ENCODE measurements around the gene TMEM184A. TPM values are rescaled to one million over a fixed set of nuclear protein-coding genes. Genes with fewer than 3 reads are reported as not detected.

Gene TMEM184A
- total RNA-seq, 2 donors from 2014 or later, result 0.28 TPM; not detected in 1

DNA sequence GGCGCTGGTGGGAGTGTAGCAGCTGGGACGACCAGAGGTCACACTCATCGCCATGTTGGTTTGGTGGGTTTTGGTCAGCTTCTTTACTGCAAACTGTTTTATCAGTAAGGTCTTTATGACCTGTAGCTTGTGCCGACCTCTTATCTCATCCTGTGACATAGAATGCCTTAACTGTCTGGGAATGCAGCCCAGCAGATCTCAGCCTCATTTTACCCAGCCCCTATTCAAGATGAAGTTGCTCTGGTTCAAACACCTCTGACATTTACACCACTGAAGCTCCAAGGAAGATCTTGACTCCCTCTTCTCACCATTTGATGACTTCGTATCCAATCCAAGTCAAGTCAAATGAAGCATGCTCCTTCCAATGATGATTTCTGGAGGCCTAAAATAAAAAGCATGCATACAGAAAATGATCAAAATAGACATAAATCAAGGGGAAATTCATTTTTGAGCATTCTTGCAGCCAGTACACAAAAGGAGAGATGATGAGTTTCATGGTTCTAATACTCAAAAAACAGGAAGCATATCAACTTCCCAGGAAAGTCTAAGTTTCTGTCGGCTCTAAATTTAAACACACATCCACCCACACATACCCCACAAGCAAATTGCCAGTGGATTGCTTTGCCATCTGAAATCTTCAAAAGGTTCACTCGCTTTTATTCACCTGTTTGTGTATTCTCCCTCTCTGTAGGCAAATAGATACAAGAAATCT is 16.3 kb upstream of the TMEM184A start:
- Histone ChIP-seq H3K27me3 (no peaks in the 10 kb centered on the region), H3K4me3 (no peak overlapping the region), H3K27ac (no peak overlapping the region), H3K9me3 (no peaks in the 10 kb centered on the region), H3K36me3 (peaks cover 5% of the 10 kb centered on the region), H3K4me1 (peaks cover 3 to 36% of the 10 kb centered on the region in 2 donors)
- no peak for DNase-seq (ENCODE audit: low spot score)
- TF ChIP-seq, protein P1, sequence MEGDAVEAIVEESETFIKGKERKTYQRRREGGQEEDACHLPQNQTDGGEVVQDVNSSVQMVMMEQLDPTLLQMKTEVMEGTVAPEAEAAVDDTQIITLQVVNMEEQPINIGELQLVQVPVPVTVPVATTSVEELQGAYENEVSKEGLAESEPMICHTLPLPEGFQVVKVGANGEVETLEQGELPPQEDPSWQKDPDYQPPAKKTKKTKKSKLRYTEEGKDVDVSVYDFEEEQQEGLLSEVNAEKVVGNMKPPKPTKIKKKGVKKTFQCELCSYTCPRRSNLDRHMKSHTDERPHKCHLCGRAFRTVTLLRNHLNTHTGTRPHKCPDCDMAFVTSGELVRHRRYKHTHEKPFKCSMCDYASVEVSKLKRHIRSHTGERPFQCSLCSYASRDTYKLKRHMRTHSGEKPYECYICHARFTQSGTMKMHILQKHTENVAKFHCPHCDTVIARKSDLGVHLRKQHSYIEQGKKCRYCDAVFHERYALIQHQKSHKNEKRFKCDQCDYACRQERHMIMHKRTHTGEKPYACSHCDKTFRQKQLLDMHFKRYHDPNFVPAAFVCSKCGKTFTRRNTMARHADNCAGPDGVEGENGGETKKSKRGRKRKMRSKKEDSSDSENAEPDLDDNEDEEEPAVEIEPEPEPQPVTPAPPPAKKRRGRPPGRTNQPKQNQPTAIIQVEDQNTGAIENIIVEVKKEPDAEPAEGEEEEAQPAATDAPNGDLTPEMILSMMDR (IDR thresholded peaks at IDR 0.05), result no peak

DNA sequence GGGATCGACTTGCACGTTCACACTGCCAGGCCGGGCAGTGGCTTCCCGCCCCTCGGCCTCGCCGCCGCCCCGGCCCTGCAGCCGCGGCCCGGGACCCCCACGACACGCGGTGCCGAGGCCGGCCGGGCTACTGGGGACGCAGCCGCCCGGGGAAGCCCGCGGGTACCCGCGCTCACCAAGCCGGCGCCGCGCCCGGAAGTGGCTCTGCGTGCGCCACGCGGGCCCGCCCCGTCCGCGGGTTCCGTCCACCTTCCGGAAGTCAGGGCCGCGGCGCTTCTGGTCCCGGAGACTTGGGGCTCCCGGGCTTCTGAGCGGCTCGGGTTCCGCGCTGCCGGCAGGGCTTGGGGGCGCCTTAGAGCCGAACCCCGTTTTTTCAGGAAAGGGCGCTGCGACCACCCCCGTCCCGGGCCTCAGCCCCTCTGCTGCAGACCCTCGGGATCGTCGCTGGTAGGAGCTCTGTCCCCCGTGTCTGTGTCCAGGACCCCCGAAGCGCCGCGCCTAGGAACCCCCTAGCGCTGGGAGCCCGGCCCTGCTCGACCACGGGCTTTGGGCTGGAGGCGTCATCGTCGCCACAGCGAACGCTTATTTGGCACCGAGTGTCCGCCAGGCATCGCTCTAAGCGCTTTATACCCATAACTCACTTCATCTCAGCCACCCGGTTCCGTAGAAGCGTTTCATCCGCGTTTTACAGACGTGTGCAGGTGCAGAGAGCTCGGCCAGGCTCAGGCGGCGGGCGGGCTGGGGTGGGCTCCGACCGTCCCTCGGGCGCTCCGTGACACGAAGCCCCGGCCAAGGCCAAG is 14.0 kb upstream of the TMEM184A start, which contains the start of gene PSMG3:
Gene PSMG3 (minus strand): TSS at position 200 of the 800 bp plus-strand sequence. CDS start 693 bp downstream, outside the sequence.
- TF ChIP-seq, protein P1 (IDR thresholded peaks at IDR 0.05), result peak in 1 of 2 donors; percentile 51

DNA sequence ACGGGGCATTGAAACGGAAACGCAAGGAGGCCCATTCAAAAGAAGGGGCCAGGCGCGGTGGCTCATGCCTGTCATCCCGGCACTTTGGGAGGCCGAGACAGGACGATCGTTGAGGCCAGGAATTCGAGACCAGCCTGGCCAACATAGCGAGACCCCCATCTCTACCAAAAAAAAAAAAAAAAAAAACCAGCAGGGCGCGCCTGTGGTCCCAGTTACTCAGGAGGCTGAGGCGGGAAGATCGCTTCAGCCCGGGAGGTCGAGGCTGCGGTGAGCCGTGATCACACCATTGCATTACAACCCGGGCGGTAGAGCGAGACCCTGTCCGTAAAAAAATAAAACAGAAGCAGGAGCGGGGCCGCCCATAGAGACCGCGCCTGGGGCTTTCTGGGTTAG is 13.4 kb upstream of the TMEM184A start:
- DNase-seq (ENCODE audit: low spot score), result no peak
- Histone ChIP-seq H3K27me3 (no peaks in the 10 kb centered on the region), H3K9me3 (no peaks in the 10 kb centered on the region), H3K4me1 (peaks cover 3 to 36% of the 10 kb centered on the region in 2 donors), H3K27ac (peak overlapping the region; percentile 92 to 94), H3K4me3 (peak overlapping the region; percentile 73 to 81), H3K36me3 (peaks cover 14% of the 10 kb centered on the region)
- TF ChIP-seq, protein P1 (IDR thresholded peaks at IDR 0.05), result no peak

More for the DNA sequence above, 14.0 kb upstream of the TMEM184A start, which contains the start of gene PSMG3:
- DNase-seq (ENCODE audit: low spot score), result peak; percentile 90
- H3K36me3 ChIP-seq, result peaks cover 14% of the 10 kb centered on the region
- H3K27me3 ChIP-seq, result no peaks in the 10 kb centered on the region
- peak within 1 kb of the TSS; percentile 73 to 81 for H3K4me3 ChIP-seq
- H3K27ac ChIP-seq, result peak within 1 kb of the TSS; percentile 92 to 94
- H3K4me1 ChIP-seq, result peaks cover 3 to 36% of the 10 kb centered on the region in 2 donors
- no peaks in the 10 kb centered on the region for H3K9me3 ChIP-seq

DNA sequence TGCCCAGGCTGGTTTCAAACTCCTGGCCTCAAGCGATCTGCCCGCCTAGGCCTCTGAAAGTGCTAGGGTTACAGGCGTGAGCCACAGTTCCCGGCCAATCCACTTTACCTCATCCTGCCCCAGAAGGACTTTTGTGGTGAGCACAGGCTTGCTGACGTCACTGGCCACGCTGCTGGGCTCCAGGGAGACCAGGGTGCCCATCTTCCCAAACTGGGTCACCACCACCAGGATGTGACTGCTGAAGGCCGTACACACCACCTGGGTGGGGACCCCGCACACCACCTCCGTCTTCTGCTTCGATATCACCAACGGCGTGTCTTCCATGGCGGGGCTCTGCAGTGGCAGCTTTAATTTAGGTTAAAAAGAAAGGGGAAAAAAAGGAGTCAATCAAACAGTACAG is 13.0 kb upstream of the TMEM184A start:
- Histone ChIP-seq H3K9me3 (no peaks in the 10 kb centered on the region), H3K4me1 (peaks cover 3 to 36% of the 10 kb centered on the region in 2 donors), H3K36me3 (peaks cover 14% of the 10 kb centered on the region), H3K27me3 (no peaks in the 10 kb centered on the region), H3K27ac (peak overlapping the region; percentile 92 to 94), H3K4me3 (peak overlapping the region; percentile 73 to 81)
- TF ChIP-seq, protein P1 (IDR thresholded peaks at IDR 0.05), result no peak
- DNase-seq (ENCODE audit: low spot score), result no peak

DNA sequence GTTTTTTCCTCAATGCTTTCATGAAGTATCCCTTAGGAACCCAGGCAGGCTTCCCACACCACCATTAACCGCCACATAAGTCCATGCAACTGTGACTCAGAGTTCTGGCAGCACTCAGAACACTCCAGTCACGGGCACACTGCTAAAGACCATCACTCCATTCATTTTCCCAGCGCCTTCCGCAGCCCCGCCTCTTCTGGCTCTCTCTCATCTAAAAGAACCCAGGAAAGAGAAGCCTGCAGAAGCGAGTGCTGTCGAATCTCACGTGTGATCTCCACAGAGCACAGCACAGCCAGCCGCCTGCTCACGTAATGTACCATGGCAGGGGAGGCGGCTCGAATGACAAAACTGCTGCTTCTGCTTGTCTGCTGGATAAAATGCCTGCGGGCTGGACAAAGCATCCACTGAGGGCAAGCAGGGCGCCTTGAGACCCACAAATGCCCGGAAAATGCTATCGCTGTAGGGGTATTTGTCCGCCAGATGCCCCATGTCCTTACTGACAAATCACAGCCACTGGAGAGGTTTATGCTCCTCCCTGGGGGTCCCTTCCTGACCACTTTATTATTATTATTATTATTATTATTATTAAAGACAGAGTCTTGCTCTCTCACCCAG is 12.0 kb upstream of the TMEM184A start:
- no peak for DNase-seq (ENCODE audit: low spot score)
- TF ChIP-seq, protein P1 (IDR thresholded peaks at IDR 0.05), result no peak
- no peak overlapping the region for H3K27ac ChIP-seq
- no peak overlapping the region for H3K4me3 ChIP-seq
- H3K9me3 ChIP-seq, result no peaks in the 10 kb centered on the region
- H3K4me1 ChIP-seq, result peaks cover 3 to 36% of the 10 kb centered on the region in 2 donors
- no peaks in the 10 kb centered on the region for H3K27me3 ChIP-seq
- peaks cover 14% of the 10 kb centered on the region for H3K36me3 ChIP-seq
